Measurements from ENCODE around the gene JAGN1.
"Not testable (repeated sequence)": the region's sequence is repeated elsewhere in the genome, so short reads cannot be mapped to it uniquely, and the experiment has no call there.

JAGN1 gene

GRCh38 chr3:9869955-9870354, 20.5 kb upstream of the JAGN1 start:
- DNase-seq = no peak

- DNase-seq = no peak
Observed at GRCh38 chr3:9870978-9871377, 19.4 kb upstream of the JAGN1 start.

- DNase-seq = not testable (repeated sequence)
Observed at GRCh38 chr3:9872067-9872466, 18.3 kb upstream of the JAGN1 start.

- DNase-seq = no peak
Observed at GRCh38 chr3:9875448-9875847, 15.0 kb upstream of the JAGN1 start.

GRCh38 chr3:9876255-9876654, 14.2 kb upstream of the JAGN1 start:
- not testable (repeated sequence) for DNase-seq

GRCh38 chr3:9876991-9877390, 13.4 kb upstream of the JAGN1 start:
- DNase-seq = no peak

GRCh38 chr3:9878700-9879099, 11.7 kb upstream of the JAGN1 start:
- no peak for DNase-seq

GRCh38 chr3:9879830-9880549, 10.4 kb upstream of the JAGN1 start, which contains the start of gene CIDEC:
Gene CIDEC, minus strand, starts transcription at chr3:9880253. Its CDS starts 1,767 bp downstream, at chr3:9878486.
- DNase-seq = no peak

- DNase-seq = no peak
Observed at GRCh38 chr3:9881441-9881840, 9.0 kb upstream of the JAGN1 start.

- DNase-seq = no peak
Observed at GRCh38 chr3:9883706-9884554, 6.5 kb upstream of the JAGN1 start.

- no peak for DNase-seq
Observed at GRCh38 chr3:9884555-9885165, 5.8 kb upstream of the JAGN1 start.

GRCh38 chr3:9886328-9886727, 4.1 kb upstream of the JAGN1 start:
- DNase-seq = no peak

- DNase-seq = no peak
Observed at GRCh38 chr3:9887480-9887879, 2.9 kb upstream of the JAGN1 start.

GRCh38 chr3:9888540-9888939, 1.9 kb upstream of the JAGN1 start:
- DNase-seq = no peak

GRCh38 chr3:9889405-9889804, 1.0 kb upstream of the JAGN1 start:
- DNase-seq = no peak

- DNase-seq = no peak
Observed at GRCh38 chr3:9891072-9891622, 737 bp downstream of the JAGN1 start.

GRCh38 chr3:9893739-9894138, 3.3 kb downstream of the JAGN1 start:
- DNase-seq = no peak

- DNase-seq = not testable (repeated sequence)
Observed at GRCh38 chr3:9895715-9896114, 5.3 kb downstream of the JAGN1 start.

GRCh38 chr3:9896755-9897407, 6.5 kb downstream of the JAGN1 start:
- not testable (repeated sequence) for DNase-seq

- DNase-seq = no peak
Observed at GRCh38 chr3:9897408-9898372, 7.3 kb downstream of the JAGN1 start.

GRCh38 chr3:9898467-9899241, 8.2 kb downstream of the JAGN1 start:
- DNase-seq = no peak
